Neural cell (in vitro differentiated cells): Measurements from ENCODE around the gene LMOD1. TPM values are rescaled to one million over a fixed set of nuclear protein-coding genes. Genes with fewer than 3 reads are reported as not detected.

Experiments
- H2AFZ ChIP-seq: fragments of 200-600, 300-800 bp; sonication (generic), shearing (Covaris generic); 2 replicates; pipeline ENCODE4 v1.6.0; 2014; ENCODE audit warnings: low read depth, mild to moderate bottlenecking, antibody characterized with exemption, low read length, moderate library complexity
- H3F3A ChIP-seq: fragments of 200-600 bp; shearing (Covaris generic); 2 replicates; pipeline ENCODE4 v1.6.1; 2016; ENCODE audit warnings: mild to moderate bottlenecking, moderate library complexity, mixed read lengths, antibody characterized with exemption, low read length; ENCODE audit not compliant: insufficient read depth, poor library complexity, severe bottlenecking
- H3K27ac ChIP-seq: fragments of 200-600, 300-800 bp; sonication (generic), shearing (Covaris generic); 2 replicates; pipeline ENCODE4 v1.5.1; 2014; ENCODE audit warnings: mild to moderate bottlenecking, low read length, moderate library complexity
- H3K27me3 ChIP-seq: fragments of 300-800, 200-600 bp; sonication (generic), shearing (Covaris generic); 2 replicates; pipeline ENCODE4 v1.6.0; 2014; ENCODE audit warnings: mild to moderate bottlenecking, low read depth, low read length, moderate library complexity; ENCODE audit not compliant: insufficient read depth
- H3K36me3 ChIP-seq: fragments of 300-800, 200-600 bp; sonication (generic), shearing (Covaris generic); 2 replicates; pipeline ENCODE4 v1.5.1; 2014; ENCODE audit warnings: mild to moderate bottlenecking, antibody characterized with exemption, low read length, moderate library complexity; ENCODE audit not compliant: insufficient read depth
- H3K4me2 ChIP-seq: fragments of 300-800, 200-600 bp; sonication (generic), shearing (Covaris generic); 2 replicates; pipeline ENCODE4 v1.6.0; 2014; ENCODE audit warnings: mild to moderate bottlenecking, low read length
- H3K4me3 ChIP-seq: fragments of 300-800, 200-600 bp; sonication (generic), shearing (Covaris generic); 2 replicates; pipeline ENCODE4 v1.5.1; 2014; ENCODE audit warnings: mild to moderate bottlenecking, low read length, moderate library complexity
- H3K79me2 ChIP-seq: fragments of 200-600 bp; shearing (Covaris generic); replicated peaks from 2 replicates; pipeline ENCODE4 v1.6.0; 2014; ENCODE audit warnings: mild to moderate bottlenecking, low read length, moderate library complexity; ENCODE audit not compliant: insufficient read depth
- H3K9ac ChIP-seq: fragments of 300-800, 200-600 bp; sonication (generic), shearing (Covaris generic); 2 replicates; pipeline ENCODE4 v1.6.1; 2016; ENCODE audit warnings: mild to moderate bottlenecking, low read length, mixed read lengths
- H3K9me2 ChIP-seq: fragments of 200-600 bp; shearing (Covaris generic); 2 replicates; pipeline ENCODE4 v1.6.1; 2016; ENCODE audit warnings: mild to moderate bottlenecking, low read length, mixed read lengths; ENCODE audit not compliant: insufficient read depth
- H3K9me3 ChIP-seq: fragments of 200-600, 300-800 bp; sonication (generic), shearing (Covaris generic); 2 replicates; pipeline ENCODE4 v1.6.1; 2016; ENCODE audit warnings: mild to moderate bottlenecking, mixed run types, low read length, moderate library complexity, mixed read lengths
- H4K20me1 ChIP-seq: fragments of 200-600 bp; shearing (Covaris generic); 2 replicates; pipeline ENCODE4 v1.6.1; 2016; ENCODE audit warnings: mild to moderate bottlenecking, mixed run types; ENCODE audit not compliant: insufficient read depth
- EP300 ChIP-seq: fragments of 450-650 bp; conservative IDR thresholded peaks from 2 replicates; pipeline ENCODE4 v1.6.1; 2014; ENCODE audit warnings: antibody characterized with exemption, mild to moderate bottlenecking, moderate library complexity; ENCODE audit not compliant: poor library complexity, severe bottlenecking
- EZH2 ChIP-seq: fragments of 200-600, 300-800 bp; shearing (Covaris generic), sonication (generic); IDR thresholded peaks from 2 replicates; pipeline ENCODE4 v1.6.1; 2014; ENCODE audit warnings: antibody characterized with exemption, low read length, borderline replicate concordance, mild to moderate bottlenecking; ENCODE audit not compliant: insufficient read depth, poor library complexity, severe bottlenecking
- MXI1 ChIP-seq: fragments of 450-650 bp; conservative IDR thresholded peaks from 2 replicates; pipeline ENCODE4 v1.6.1; 2014; ENCODE audit warnings: antibody characterized with exemption, mild to moderate bottlenecking; ENCODE audit not compliant: poor library complexity, severe bottlenecking
- POLR2AphosphoS5 ChIP-seq: IDR thresholded peaks from 2 replicates; pipeline ENCODE4 v1.6.1; 2012
- RAD21 ChIP-seq: fragments of 450-650 bp; conservative IDR thresholded peaks from 2 replicates; pipeline ENCODE4 v1.6.1; 2014; ENCODE audit warnings: antibody characterized with exemption, mild to moderate bottlenecking, moderate library complexity
- SMC3 ChIP-seq: fragments of 450-650 bp; conservative IDR thresholded peaks from 2 replicates; pipeline ENCODE4 v1.6.1; 2014; ENCODE audit warnings: antibody characterized with exemption, mild to moderate bottlenecking, moderate library complexity; ENCODE audit not compliant: poor library complexity
- TAF1 ChIP-seq: IDR thresholded peaks from 2 replicates; pipeline ENCODE4 v1.6.1; 2012; ENCODE audit warnings: low read depth
- polyA plus RNA-seq: library from polyadenylated mRNA; depleted of rRNA; stranded (reverse); fragments of >200 nt; gene quantifications from 2 replicates; pipeline ENCODE4 v1.2.3, GENCODE V29; 2014
- TF ChIP-seq, protein P1 (sequence below): IDR thresholded peaks from 2 replicates; pipeline ENCODE4 v1.6.1; 2012; ENCODE audit warnings: borderline replicate concordance
- TF ChIP-seq, protein P2 (sequence below): fragments of 450-650 bp; IDR thresholded peaks from 2 replicates; pipeline ENCODE4 v1.5.1; 2014; ENCODE audit warnings: antibody characterized with exemption, mild to moderate bottlenecking, moderate library complexity; ENCODE audit not compliant: poor library complexity, severe bottlenecking

The LMOD1 gene
- polyA plus RNA-seq, 1 donor from 2014 or later, result not detected

DNA sequence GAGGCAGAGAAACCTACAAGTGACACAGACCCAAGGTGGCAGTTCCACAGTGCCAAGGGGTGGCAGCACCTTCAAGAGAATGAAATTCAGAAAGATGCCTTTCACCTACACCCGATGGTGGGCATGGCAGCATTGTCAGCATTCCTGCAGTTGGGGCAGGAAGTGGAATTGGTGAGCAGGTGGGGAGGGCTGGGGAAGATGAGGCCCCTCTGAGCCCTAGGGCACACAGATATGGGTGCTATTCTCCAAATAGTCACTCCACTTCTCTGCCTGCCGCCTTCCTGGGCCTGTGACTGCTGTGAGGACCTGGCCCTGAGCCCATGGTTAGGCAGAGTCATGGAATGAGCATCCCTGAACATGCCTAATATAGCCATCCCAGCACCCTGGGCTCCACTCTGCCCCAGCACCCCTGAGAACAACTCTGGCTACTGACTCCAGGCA is 49.4 kb downstream of the LMOD1 start:
- H3K36me3 ChIP-seq, result no peaks in the 10 kb centered on the region

GRCh38 chr1:201895913-201896807 is 50.2 kb downstream of the LMOD1 start:
- H3K4me3 ChIP-seq, result no peak overlapping the region
- no peak overlapping the region for H2AFZ ChIP-seq
- no peaks in the 10 kb centered on the region for H3K36me3 ChIP-seq
- no peak overlapping the region for H3K4me2 ChIP-seq
- no peaks in the 10 kb centered on the region for H3K79me2 ChIP-seq
- no peaks in the 10 kb centered on the region for H3K9me2 ChIP-seq
- no peaks in the 10 kb centered on the region for H4K20me1 ChIP-seq
- H3K27me3 ChIP-seq, result no peaks in the 10 kb centered on the region
- H3F3A ChIP-seq, result no peaks in the 10 kb centered on the region
- H3K27ac ChIP-seq, result no peak overlapping the region
- no peak overlapping the region for H3K9ac ChIP-seq
- no peaks in the 10 kb centered on the region for H3K9me3 ChIP-seq
- TF ChIP-seq MXI1 (no peak), EZH2 (no peak), SMC3 (peak; percentile 83), TAF1 (no peak), RAD21 (peak; percentile 79), POLR2AphosphoS5 (no peak)
- TF ChIP-seq, protein P1, sequence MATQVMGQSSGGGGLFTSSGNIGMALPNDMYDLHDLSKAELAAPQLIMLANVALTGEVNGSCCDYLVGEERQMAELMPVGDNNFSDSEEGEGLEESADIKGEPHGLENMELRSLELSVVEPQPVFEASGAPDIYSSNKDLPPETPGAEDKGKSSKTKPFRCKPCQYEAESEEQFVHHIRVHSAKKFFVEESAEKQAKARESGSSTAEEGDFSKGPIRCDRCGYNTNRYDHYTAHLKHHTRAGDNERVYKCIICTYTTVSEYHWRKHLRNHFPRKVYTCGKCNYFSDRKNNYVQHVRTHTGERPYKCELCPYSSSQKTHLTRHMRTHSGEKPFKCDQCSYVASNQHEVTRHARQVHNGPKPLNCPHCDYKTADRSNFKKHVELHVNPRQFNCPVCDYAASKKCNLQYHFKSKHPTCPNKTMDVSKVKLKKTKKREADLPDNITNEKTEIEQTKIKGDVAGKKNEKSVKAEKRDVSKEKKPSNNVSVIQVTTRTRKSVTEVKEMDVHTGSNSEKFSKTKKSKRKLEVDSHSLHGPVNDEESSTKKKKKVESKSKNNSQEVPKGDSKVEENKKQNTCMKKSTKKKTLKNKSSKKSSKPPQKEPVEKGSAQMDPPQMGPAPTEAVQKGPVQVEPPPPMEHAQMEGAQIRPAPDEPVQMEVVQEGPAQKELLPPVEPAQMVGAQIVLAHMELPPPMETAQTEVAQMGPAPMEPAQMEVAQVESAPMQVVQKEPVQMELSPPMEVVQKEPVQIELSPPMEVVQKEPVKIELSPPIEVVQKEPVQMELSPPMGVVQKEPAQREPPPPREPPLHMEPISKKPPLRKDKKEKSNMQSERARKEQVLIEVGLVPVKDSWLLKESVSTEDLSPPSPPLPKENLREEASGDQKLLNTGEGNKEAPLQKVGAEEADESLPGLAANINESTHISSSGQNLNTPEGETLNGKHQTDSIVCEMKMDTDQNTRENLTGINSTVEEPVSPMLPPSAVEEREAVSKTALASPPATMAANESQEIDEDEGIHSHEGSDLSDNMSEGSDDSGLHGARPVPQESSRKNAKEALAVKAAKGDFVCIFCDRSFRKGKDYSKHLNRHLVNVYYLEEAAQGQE, result no peak
- TF ChIP-seq, protein P2, sequence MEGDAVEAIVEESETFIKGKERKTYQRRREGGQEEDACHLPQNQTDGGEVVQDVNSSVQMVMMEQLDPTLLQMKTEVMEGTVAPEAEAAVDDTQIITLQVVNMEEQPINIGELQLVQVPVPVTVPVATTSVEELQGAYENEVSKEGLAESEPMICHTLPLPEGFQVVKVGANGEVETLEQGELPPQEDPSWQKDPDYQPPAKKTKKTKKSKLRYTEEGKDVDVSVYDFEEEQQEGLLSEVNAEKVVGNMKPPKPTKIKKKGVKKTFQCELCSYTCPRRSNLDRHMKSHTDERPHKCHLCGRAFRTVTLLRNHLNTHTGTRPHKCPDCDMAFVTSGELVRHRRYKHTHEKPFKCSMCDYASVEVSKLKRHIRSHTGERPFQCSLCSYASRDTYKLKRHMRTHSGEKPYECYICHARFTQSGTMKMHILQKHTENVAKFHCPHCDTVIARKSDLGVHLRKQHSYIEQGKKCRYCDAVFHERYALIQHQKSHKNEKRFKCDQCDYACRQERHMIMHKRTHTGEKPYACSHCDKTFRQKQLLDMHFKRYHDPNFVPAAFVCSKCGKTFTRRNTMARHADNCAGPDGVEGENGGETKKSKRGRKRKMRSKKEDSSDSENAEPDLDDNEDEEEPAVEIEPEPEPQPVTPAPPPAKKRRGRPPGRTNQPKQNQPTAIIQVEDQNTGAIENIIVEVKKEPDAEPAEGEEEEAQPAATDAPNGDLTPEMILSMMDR, result peak; percentile 83

More for the DNA sequence above, 49.4 kb downstream of the LMOD1 start:
- no peaks in the 10 kb centered on the region for H3K79me2 ChIP-seq
- H3K4me2 ChIP-seq, result no peak overlapping the region
- H3K27ac ChIP-seq, result no peak overlapping the region
- H3K9me2 ChIP-seq, result no peaks in the 10 kb centered on the region
- no peaks in the 10 kb centered on the region for H4K20me1 ChIP-seq
- no peaks in the 10 kb centered on the region for H3F3A ChIP-seq
- no peaks in the 10 kb centered on the region for H3K9me3 ChIP-seq
- no peaks in the 10 kb centered on the region for H3K27me3 ChIP-seq
- TF ChIP-seq SMC3, result no peak
- no peak for TF ChIP-seq TAF1
- no peak for TF ChIP-seq POLR2AphosphoS5
- TF ChIP-seq, protein P2, result no peak
- no peak for TF ChIP-seq EZH2
- TF ChIP-seq EP300, result no peak
- TF ChIP-seq RAD21, result no peak
- no peak for TF ChIP-seq MXI1
- TF ChIP-seq, protein P1, result no peak
- no peak overlapping the region for H2AFZ ChIP-seq
- no peak overlapping the region for H3K9ac ChIP-seq
- no peak overlapping the region for H3K4me3 ChIP-seq
